K562 (cell line): ENCODE results near the gene LAG3. TPM values are rescaled to one million over a fixed set of nuclear protein-coding genes. Genes with fewer than 3 reads are reported as not detected.

Experiments used
- CBX5 ChIP-seq: IDR thresholded peaks from 2 replicates; pipeline ENCODE4 v1.6.1; 2014; ENCODE audit warnings: low read depth, borderline replicate concordance
- CREBBP ChIP-seq: IDR thresholded peaks from one replicate; pipeline ENCODE4 v1.6.1; 2012; ENCODE audit warnings: low read depth, mild to moderate bottlenecking, control low read depth, inconsistent platforms, low read length
- JUNB ChIP-seq: fragments of 450-650 bp; formaldehyde crosslinking; conservative IDR thresholded peaks from 2 replicates; pipeline ENCODE4 v1.4.0; 2020; ENCODE audit warnings: mild to moderate bottlenecking
- MCM7 ChIP-seq, 2 experiments: fragments of 450-650 bp; IDR thresholded peaks; 2 replicates each; pipeline ENCODE4 v1.6.1; 2016 to 2018
- MIER1 ChIP-seq: fragments of 450-650 bp; IDR thresholded peaks from 2 replicates; pipeline ENCODE4 v1.6.1; 2016; ENCODE audit warnings: antibody characterized with exemption, mild to moderate bottlenecking, low read depth
- NFIC ChIP-seq: fragments of 450-650 bp; IDR thresholded peaks from 2 replicates; pipeline ENCODE4 v1.6.1; 2017; ENCODE audit warnings: mild to moderate bottlenecking, inconsistent platforms
- PML ChIP-seq: IDR thresholded peaks from 2 replicates; pipeline ENCODE4 v1.6.1; 2012; ENCODE audit warnings: low read length, inconsistent platforms
- SREBF1 ChIP-seq: fragments of 150-350 bp; IDR thresholded peaks from 2 replicates; pipeline ENCODE4 v1.6.1; 2014; ENCODE audit warnings: antibody characterized with exemption, low read depth, low read length, borderline replicate concordance
- TARDBP ChIP-seq: fragments of 450-650 bp; IDR thresholded peaks from 2 replicates; pipeline ENCODE4 v1.6.1; 2016
- ZNF707 ChIP-seq: fragments of 250-450 bp; sonication (Bioruptor Pico); conservative IDR thresholded peaks from 2 replicates; pipeline ENCODE4 v1.8.0; 2022; ENCODE audit warnings: inconsistent platforms, mild to moderate bottlenecking, moderate library complexity
- ZNF785 ChIP-seq: fragments of 250-450 bp; sonication (Bioruptor Pico); IDR thresholded peaks from 2 replicates; pipeline ENCODE4 v1.4.0; 2020; ENCODE audit warnings: mild to moderate bottlenecking
- polyA plus RNA-seq, 8 experiments: library from polyadenylated mRNA; depleted of rRNA in 4 of 8; stranded (reverse) in 5 of 8; unstranded in 3 of 8; fragments of >200 nt; fragmentation: Nextera tagmentation in 2 of 8; fragmentation: Illumina TruSeq in 1 of 8; extraction: Ambion mirVana in 2 of 8; extraction: Trizol in 1 of 8; gene quantifications; 2 replicates each; pipeline versions ENCODE4 v1.2.1 to v1.2.3, GENCODE V29; 2011 to 2014; ENCODE audit warnings: inconsistent platforms in 1 of 8, missing spikeins in 1 of 8
- total RNA-seq, 7 experiments: library from RNA; depleted of rRNA in 6 of 7; stranded (reverse); fragments of >200 nt in 6 of 7; fragmentation: Illumina TruSeq in 2 of 7; extraction: Trizol in 2 of 7; gene quantifications; 2 replicates each; pipeline versions ENCODE4 v1.2.1 to v1.2.3, GENCODE V29; 2011 to 2021; ENCODE audit warnings: low replicate concordance in 1 of 7
- TF ChIP-seq, protein P1 (sequence below): IDR thresholded peaks from 2 replicates; pipeline ENCODE4 v1.6.1; 2011; ENCODE audit warnings: borderline replicate concordance, low read depth, mild to moderate bottlenecking, moderate library complexity, low read length; ENCODE audit not compliant: insufficient read depth, poor library complexity, severe bottlenecking
- TF ChIP-seq, protein P2 (sequence below): fragments of 450-650 bp; IDR thresholded peaks from 2 replicates; pipeline ENCODE4 v1.6.1; 2018; ENCODE audit not compliant: partially characterized antibody
- TF ChIP-seq, protein P3 (sequence below), 2 experiments: fragments of 450-650 bp in 1 of 2; sonication (generic) in 1 of 2; formaldehyde crosslinking in 1 of 2; IDR thresholded peaks; 2 replicates each; pipeline versions ENCODE4 v1.7.1 to v1.9.0; 2016 to 2022; ENCODE audit warnings: inconsistent platforms in 1 of 2, mild to moderate bottlenecking in 1 of 2, missing genetic modification reagents in 1 of 2

Gene LAG3
- total and polyA plus RNA-seq, 9 of the 15 experiments (the other 6 are each of a cell fraction or from before 2014, with no cell fraction given) = 0.07 to 0.66 (median 0.09) TPM; not detected in 1

DNA sequence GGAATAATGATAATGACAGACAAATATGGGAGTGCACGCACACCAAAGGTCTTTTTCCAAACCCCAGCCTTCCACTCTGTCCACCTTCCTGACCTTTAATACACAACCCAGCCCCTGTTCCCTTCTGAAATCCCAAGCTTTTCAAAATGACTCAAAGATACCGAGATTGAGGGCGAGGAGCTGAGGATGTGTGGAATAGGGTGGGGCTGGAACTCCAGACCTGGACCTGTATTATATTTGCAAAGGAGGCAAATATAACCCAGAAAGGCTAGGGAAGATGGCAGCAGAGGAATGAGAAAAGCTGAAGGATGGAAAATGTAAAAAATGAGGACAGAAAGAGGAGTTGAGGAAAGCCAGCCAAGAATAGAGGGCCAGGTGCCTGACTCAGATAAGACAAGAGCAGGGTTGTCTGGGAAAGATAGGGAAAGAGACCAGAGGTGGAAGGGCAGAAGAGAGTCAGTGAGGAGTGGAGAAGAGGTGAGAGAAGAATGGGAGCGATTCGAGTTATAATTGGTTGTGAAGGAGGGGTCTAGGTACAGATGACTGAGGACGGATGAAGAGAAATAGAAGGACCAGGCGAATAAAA, 7.2 kb upstream of the LAG3 start (continued):
- TF ChIP-seq, protein P1, sequence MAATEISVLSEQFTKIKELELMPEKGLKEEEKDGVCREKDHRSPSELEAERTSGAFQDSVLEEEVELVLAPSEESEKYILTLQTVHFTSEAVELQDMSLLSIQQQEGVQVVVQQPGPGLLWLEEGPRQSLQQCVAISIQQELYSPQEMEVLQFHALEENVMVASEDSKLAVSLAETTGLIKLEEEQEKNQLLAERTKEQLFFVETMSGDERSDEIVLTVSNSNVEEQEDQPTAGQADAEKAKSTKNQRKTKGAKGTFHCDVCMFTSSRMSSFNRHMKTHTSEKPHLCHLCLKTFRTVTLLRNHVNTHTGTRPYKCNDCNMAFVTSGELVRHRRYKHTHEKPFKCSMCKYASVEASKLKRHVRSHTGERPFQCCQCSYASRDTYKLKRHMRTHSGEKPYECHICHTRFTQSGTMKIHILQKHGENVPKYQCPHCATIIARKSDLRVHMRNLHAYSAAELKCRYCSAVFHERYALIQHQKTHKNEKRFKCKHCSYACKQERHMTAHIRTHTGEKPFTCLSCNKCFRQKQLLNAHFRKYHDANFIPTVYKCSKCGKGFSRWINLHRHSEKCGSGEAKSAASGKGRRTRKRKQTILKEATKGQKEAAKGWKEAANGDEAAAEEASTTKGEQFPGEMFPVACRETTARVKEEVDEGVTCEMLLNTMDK = no peak
- TF ChIP-seq TARDBP = peak; percentile 52; the same call in 1 of the 2 replicates
- no peak for TF ChIP-seq MCM7 (IDR thresholded peaks at IDR 0.05)
- TF ChIP-seq, protein P2, sequence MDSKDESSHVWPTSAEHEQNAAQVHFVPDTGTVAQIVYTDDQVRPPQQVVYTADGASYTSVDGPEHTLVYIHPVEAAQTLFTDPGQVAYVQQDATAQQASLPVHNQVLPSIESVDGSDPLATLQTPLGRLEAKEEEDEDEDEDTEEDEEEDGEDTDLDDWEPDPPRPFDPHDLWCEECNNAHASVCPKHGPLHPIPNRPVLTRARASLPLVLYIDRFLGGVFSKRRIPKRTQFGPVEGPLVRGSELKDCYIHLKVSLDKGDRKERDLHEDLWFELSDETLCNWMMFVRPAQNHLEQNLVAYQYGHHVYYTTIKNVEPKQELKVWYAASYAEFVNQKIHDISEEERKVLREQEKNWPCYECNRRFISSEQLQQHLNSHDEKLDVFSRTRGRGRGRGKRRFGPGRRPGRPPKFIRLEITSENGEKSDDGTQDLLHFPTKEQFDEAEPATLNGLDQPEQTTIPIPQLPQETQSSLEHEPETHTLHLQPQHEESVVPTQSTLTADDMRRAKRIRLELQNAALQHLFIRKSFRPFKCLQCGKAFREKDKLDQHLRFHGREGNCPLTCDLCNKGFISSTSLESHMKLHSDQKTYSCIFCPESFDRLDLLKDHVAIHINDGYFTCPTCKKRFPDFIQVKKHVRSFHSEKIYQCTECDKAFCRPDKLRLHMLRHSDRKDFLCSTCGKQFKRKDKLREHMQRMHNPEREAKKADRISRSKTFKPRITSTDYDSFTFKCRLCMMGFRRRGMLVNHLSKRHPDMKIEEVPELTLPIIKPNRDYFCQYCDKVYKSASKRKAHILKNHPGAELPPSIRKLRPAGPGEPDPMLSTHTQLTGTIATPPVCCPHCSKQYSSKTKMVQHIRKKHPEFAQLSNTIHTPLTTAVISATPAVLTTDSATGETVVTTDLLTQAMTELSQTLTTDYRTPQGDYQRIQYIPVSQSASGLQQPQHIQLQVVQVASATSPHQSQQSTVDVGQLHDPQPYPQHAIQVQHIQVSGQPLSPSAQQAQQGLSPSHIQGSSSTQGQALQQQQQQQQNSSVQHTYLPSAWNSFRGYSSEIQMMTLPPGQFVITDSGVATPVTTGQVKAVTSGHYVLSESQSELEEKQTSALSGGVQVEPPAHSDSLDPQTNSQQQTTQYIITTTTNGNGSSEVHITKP = no peak
- no peak for TF ChIP-seq ZNF707
- TF ChIP-seq, protein P3, sequence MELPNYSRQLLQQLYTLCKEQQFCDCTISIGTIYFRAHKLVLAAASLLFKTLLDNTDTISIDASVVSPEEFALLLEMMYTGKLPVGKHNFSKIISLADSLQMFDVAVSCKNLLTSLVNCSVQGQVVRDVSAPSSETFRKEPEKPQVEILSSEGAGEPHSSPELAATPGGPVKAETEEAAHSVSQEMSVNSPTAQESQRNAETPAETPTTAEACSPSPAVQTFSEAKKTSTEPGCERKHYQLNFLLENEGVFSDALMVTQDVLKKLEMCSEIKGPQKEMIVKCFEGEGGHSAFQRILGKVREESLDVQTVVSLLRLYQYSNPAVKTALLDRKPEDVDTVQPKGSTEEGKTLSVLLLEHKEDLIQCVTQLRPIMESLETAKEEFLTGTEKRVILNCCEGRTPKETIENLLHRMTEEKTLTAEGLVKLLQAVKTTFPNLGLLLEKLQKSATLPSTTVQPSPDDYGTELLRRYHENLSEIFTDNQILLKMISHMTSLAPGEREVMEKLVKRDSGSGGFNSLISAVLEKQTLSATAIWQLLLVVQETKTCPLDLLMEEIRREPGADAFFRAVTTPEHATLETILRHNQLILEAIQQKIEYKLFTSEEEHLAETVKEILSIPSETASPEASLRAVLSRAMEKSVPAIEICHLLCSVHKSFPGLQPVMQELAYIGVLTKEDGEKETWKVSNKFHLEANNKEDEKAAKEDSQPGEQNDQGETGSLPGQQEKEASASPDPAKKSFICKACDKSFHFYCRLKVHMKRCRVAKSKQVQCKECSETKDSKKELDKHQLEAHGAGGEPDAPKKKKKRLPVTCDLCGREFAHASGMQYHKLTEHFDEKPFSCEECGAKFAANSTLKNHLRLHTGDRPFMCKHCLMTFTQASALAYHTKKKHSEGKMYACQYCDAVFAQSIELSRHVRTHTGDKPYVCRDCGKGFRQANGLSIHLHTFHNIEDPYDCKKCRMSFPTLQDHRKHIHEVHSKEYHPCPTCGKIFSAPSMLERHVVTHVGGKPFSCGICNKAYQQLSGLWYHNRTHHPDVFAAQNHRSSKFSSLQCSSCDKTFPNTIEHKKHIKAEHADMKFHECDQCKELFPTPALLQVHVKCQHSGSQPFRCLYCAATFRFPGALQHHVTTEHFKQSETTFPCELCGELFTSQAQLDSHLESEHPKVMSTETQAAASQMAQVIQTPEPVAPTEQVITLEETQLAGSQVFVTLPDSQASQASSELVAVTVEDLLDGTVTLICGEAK (IDR thresholded peaks at IDR 0.05) = no peak
- TF ChIP-seq, protein P3 (CRISPR knock-in tag; IDR thresholded peaks at IDR 0.05) = no peak
- TF ChIP-seq PML = peak; percentile 83
- TF ChIP-seq SREBF1 = no peak
- peak; percentile 94 for TF ChIP-seq NFIC
- TF ChIP-seq ZNF785 (CRISPR knock-in tag) = no peak
- TF ChIP-seq MIER1 = peak; percentile 52; the same call in 1 of the 2 replicates
- no peak for TF ChIP-seq JUNB
- no peak for TF ChIP-seq CREBBP
- TF ChIP-seq CBX5 = no peak
